Keratinocyte (primary cell): ENCODE measurements around the gene MAP4K2. TPM values are rescaled to one million over a fixed set of nuclear protein-coding genes. Genes with fewer than 3 reads are reported as not detected.

Source experiments
- DNase-seq: peaks from one replicate; pipeline ENCODE4 v3.0.0-alpha.2; 2011; ENCODE audit warnings: low read depth, missing footprints, low spot score
- FAIRE-seq: peaks from 2 replicates; lab custom pipeline; 2011; peaks lifted over from hg19 to GRCh38; lab: Jason Lieb, UNC
- H2AFZ ChIP-seq: 2 replicates; pipeline ENCODE4 v1.6.0; 2012; ENCODE audit warnings: low read length, control low read depth, inconsistent platforms; ENCODE audit not compliant: control insufficient read depth
- H3K27ac ChIP-seq: 2 replicates; pipeline ENCODE4 v1.5.1; 2011; ENCODE audit warnings: low read length; ENCODE audit not compliant: control insufficient read depth, insufficient read depth
- H3K27me3 ChIP-seq: 3 replicates; pipeline ENCODE4 v1.6.0; 2011; ENCODE audit warnings: low read length; ENCODE audit not compliant: control insufficient read depth, insufficient read depth; ENCODE audit errors: extremely low read depth
- H3K36me3 ChIP-seq, 2 experiments: 2 replicates in 1 of 2; 3 replicates in 1 of 2; pipeline ENCODE4 v1.5.1; 2011; ENCODE audit warnings: low read length in 2 of 2, mild to moderate bottlenecking in 1 of 2; ENCODE audit not compliant: control insufficient read depth in 2 of 2, insufficient read depth in 2 of 2; ENCODE audit errors: extremely low read depth in 1 of 2
- H3K4me1 ChIP-seq: 3 replicates; pipeline ENCODE4 v1.5.1; 2011; ENCODE audit warnings: low read length; ENCODE audit not compliant: control insufficient read depth, insufficient read depth; ENCODE audit errors: extremely low read depth
- H3K4me2 ChIP-seq: 3 replicates; pipeline ENCODE4 v1.6.0; 2011; ENCODE audit warnings: low read depth, low read length; ENCODE audit not compliant: control insufficient read depth, insufficient read depth; ENCODE audit errors: extremely low read depth
- H3K4me3 ChIP-seq, 3 experiments: fragments of 200-600 bp in 1 of 3; sonication (generic) in 1 of 3; 2 replicates in 2 of 3; 3 replicates in 1 of 3; pipeline ENCODE4 v1.5.1; 2011 to 2016; ENCODE audit warnings: low read length in 3 of 3, mild to moderate bottlenecking in 3 of 3, control low read depth in 2 of 3, inconsistent platforms in 1 of 3, low read depth in 1 of 3, mixed read lengths in 1 of 3, mixed run types in 1 of 3, moderate library complexity in 1 of 3; ENCODE audit not compliant: control insufficient read depth in 2 of 3, insufficient read depth in 2 of 3; ENCODE audit errors: extremely low read depth in 1 of 3
- H3K79me2 ChIP-seq: 2 replicates; pipeline ENCODE4 v1.6.0; 2012; ENCODE audit warnings: low read length; ENCODE audit not compliant: control insufficient read depth, insufficient read depth
- H3K9ac ChIP-seq: 3 replicates; pipeline ENCODE4 v1.6.0; 2011; ENCODE audit warnings: low read length; ENCODE audit not compliant: control insufficient read depth, insufficient read depth; ENCODE audit errors: extremely low read depth
- H3K9me1 ChIP-seq: 3 replicates; pipeline ENCODE4 v1.6.0; 2011; ENCODE audit warnings: low read length; ENCODE audit not compliant: control insufficient read depth, insufficient read depth; ENCODE audit errors: extremely low read depth
- H3K9me3 ChIP-seq: 2 replicates; pipeline ENCODE4 v1.5.1; 2012; ENCODE audit warnings: low read depth, low read length; ENCODE audit not compliant: control insufficient read depth
- H4K20me1 ChIP-seq: 3 replicates; pipeline ENCODE4 v1.6.0; 2011; ENCODE audit warnings: low read length; ENCODE audit not compliant: control insufficient read depth, insufficient read depth; ENCODE audit errors: extremely low read depth
- EZH2 ChIP-seq: IDR thresholded peaks from one replicate; pipeline ENCODE4 v1.6.1; 2012; ENCODE audit warnings: inconsistent platforms, mild to moderate bottlenecking, low read length, moderate library complexity
- dilution Hi-C: fragments of 300-500 bp; cut with MboI; formaldehyde crosslinking; loops from one replicate; pipeline ENCODE4 v1.7.0; 2020; ENCODE audit warnings: low sequenced_read_pairs; ENCODE audit not compliant: extremely low pct_ligation_motif_present
- polyA plus RNA-seq, 5 experiments: library from polyadenylated mRNA; depleted of rRNA in 3 of 5; stranded (reverse) in 3 of 5; stranded (forward) in 1 of 5; unstranded in 1 of 5; fragments of >200 nt; gene quantifications; 1 replicate in 1 of 5; 2 replicates in 3 of 5; 3 replicates in 1 of 5; pipeline versions ENCODE4 v1.2.1 to v1.2.3, GENCODE V29; 2011 to 2012; ENCODE audit warnings: missing spikeins in 2 of 5, low read depth in 1 of 5, low replicate concordance in 1 of 5
- TF ChIP-seq, protein P1 (sequence below), 3 experiments: IDR thresholded peaks in 1 of 3; conservative IDR thresholded peaks in 1 of 3; optimal IDR thresholded peaks in 1 of 3; 2 replicates in 2 of 3; 3 replicates in 1 of 3; pipeline versions ENCODE3 to v1.5.1; 2011; ENCODE audit warnings: low read length in 3 of 3, mild to moderate bottlenecking in 3 of 3, moderate library complexity in 2 of 3, control low read depth in 1 of 3, inconsistent platforms in 1 of 3; ENCODE audit not compliant: insufficient read depth in 2 of 3; ENCODE audit errors: extremely low read depth in 1 of 3

The MAP4K2 gene
- polyA plus RNA-seq, 1 donor (not counting 4 experiments of a cell fraction or from before 2014, with no cell fraction given) = 6.7 TPM

DNA sequence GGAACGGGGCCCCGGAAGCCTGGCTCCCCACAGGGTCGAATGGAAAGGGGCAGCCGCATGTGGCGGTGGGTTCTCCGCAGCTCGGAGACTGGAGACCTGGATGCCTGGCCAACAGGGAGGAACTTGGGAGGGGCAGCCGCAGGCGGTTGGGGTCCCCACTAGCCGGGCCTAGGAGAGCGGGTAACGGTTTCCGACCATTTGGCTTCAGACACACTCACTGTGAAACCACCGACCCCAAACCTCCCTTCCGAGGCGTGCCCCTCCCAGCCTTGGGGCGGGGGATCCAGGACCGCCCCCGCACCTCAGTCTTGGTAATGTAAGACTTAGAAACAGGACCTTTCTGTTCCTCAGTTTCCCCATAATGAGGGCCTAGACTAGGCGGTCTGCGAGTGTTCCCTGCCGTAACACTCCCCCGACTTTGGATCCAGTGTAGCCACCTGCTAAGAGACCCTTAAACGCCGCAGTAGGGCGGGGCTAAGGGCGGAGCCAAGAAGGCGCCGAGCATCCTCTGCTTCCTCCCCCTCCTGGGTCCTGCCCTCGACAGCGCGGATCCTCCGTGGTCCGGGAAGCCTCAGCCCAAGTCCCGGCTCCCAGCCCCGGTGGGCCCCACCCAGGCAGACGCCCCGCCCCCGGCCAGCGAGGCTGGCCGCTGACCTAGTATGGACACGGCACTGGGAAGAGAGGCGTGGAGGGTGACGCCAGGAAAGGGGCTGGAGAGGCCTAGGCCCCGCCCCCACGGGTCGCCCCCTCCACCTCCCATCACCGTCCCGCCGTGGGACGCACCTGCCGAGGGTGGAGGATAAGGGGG lies 57.3 kb downstream of the MAP4K2 start:
- Histone ChIP-seq H3K36me3 (no peaks in the 10 kb centered on the region), H3K9me1 (no peaks in the 10 kb centered on the region), H3K27ac (no peak overlapping the region), H3K9me3 (no peaks in the 10 kb centered on the region), H3K79me2 (no peaks in the 10 kb centered on the region), H3K4me3 (no peak overlapping the region), H3K27me3 (peaks cover 61% of the 10 kb centered on the region), H2AFZ (no peak overlapping the region), H3K4me1 (peaks cover 28% of the 10 kb centered on the region), H4K20me1 (no peaks in the 10 kb centered on the region), H3K9ac (no peak overlapping the region), H3K4me2 (peak overlapping the region; percentile 32)
- DNase-seq (no peak), FAIRE-seq (no peak)
- dilution Hi-C loops = no loop called here
- TF ChIP-seq, protein P1, sequence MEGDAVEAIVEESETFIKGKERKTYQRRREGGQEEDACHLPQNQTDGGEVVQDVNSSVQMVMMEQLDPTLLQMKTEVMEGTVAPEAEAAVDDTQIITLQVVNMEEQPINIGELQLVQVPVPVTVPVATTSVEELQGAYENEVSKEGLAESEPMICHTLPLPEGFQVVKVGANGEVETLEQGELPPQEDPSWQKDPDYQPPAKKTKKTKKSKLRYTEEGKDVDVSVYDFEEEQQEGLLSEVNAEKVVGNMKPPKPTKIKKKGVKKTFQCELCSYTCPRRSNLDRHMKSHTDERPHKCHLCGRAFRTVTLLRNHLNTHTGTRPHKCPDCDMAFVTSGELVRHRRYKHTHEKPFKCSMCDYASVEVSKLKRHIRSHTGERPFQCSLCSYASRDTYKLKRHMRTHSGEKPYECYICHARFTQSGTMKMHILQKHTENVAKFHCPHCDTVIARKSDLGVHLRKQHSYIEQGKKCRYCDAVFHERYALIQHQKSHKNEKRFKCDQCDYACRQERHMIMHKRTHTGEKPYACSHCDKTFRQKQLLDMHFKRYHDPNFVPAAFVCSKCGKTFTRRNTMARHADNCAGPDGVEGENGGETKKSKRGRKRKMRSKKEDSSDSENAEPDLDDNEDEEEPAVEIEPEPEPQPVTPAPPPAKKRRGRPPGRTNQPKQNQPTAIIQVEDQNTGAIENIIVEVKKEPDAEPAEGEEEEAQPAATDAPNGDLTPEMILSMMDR (optimal IDR thresholded peaks at IDR 0.05 in 1 of 3, IDR thresholded peaks at IDR 0.05 in 1 of 3, conservative IDR thresholded peaks at IDR 0.05 in 1 of 3; ENCODE audit: extremely low read depth in 1 of 3, insufficient read depth in 2 of 3, low read length in 3 of 3) = no peak
- peak; percentile 93 for TF ChIP-seq EZH2

DNA sequence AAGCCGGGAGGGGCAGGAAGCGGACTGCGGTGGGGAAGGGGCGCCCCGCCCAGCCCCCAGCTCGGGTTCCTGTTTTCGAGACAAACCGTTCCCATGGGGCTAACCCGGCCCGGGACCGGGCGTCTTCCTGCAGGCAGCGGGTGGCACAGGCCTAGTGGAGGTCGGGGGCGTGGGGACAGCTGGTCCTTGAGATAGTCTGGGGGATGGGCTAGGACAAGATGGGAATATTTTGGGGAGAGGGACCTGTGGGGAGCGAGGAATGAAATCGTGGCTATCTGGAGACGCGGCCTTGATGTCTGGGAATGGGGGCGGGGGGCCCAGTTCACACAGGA lies 57.9 kb downstream of the MAP4K2 start:
- FAIRE-seq = no peak
- Histone ChIP-seq H3K9me1 (no peaks in the 10 kb centered on the region), H3K36me3 (no peaks in the 10 kb centered on the region), H3K4me3 (no peak overlapping the region), H3K9me3 (no peaks in the 10 kb centered on the region), H3K27me3 (peaks cover 66% of the 10 kb centered on the region), H2AFZ (no peak overlapping the region), H3K4me2 (peak overlapping the region; percentile 32), H4K20me1 (no peaks in the 10 kb centered on the region), H3K4me1 (peaks cover 28% of the 10 kb centered on the region), H3K9ac (no peak overlapping the region), H3K79me2 (no peaks in the 10 kb centered on the region), H3K27ac (no peak overlapping the region)
- no peak for DNase-seq
- dilution Hi-C loops = no loop called here
- peak; percentile 98 for TF ChIP-seq EZH2
- TF ChIP-seq, protein P1 (optimal IDR thresholded peaks at IDR 0.05 in 1 of 3, IDR thresholded peaks at IDR 0.05 in 1 of 3, conservative IDR thresholded peaks at IDR 0.05 in 1 of 3; ENCODE audit: extremely low read depth in 1 of 3, insufficient read depth in 2 of 3, low read length in 3 of 3) = no peak
